Uterus (tissue), 2 donors: ENCODE data around the gene MAT2A.

Experiments used
- POLR2A ChIP-seq, 2 donors: fragments of 450-650 bp; IDR thresholded peaks; one replicate each; pipeline ENCODE4 v1.6.1; 2016; ENCODE audit warnings: antibody characterized with exemption in 2 of 2, mild to moderate bottlenecking in 1 of 2, moderate library complexity in 1 of 2
- TF ChIP-seq, protein P1 (sequence below), 4 experiments: fragments of 200-600 bp in 2 of 4; fragments of 450-650 bp in 2 of 4; sonication (generic) in 2 of 4; IDR thresholded peaks; one replicate each; pipeline ENCODE4 v1.5.1; 2016 to 2019; ENCODE audit warnings: antibody characterized with exemption in 4 of 4, mild to moderate bottlenecking in 2 of 4, moderate library complexity in 1 of 4

DNA sequence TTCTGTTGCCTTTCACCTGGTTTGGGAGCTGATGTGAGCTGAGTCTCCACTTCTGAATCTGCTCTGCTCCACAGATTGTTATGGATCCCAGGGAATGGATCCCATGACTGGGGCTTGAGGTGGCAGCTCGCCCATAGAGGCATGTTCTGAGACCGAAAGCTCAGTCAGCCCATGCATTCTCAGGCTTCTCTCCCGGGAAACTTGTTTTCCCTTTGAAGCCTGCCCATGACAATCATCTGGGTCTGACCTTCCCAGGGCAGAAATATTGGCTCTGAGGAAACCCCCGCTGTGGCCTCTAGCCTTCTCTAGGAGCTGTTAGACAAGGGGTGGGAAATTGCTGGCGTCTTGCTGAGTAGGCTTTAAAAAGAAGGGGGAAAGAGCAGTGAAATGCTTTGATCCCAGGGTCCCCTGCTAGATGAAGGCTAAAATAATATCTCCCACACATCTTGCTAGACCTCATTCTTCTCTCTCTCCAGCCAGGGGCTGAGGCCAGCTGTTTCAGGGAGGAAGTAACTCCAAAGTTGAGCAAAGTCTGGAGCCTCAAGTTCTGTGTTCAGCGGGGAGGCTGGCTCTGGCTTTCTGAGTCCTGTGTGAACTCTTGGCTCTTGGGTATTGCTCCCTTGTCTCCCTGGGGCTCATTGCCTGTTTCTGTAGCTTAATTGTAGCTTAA is 40.4 kb downstream of the MAT2A start:
- TF ChIP-seq, protein P1, sequence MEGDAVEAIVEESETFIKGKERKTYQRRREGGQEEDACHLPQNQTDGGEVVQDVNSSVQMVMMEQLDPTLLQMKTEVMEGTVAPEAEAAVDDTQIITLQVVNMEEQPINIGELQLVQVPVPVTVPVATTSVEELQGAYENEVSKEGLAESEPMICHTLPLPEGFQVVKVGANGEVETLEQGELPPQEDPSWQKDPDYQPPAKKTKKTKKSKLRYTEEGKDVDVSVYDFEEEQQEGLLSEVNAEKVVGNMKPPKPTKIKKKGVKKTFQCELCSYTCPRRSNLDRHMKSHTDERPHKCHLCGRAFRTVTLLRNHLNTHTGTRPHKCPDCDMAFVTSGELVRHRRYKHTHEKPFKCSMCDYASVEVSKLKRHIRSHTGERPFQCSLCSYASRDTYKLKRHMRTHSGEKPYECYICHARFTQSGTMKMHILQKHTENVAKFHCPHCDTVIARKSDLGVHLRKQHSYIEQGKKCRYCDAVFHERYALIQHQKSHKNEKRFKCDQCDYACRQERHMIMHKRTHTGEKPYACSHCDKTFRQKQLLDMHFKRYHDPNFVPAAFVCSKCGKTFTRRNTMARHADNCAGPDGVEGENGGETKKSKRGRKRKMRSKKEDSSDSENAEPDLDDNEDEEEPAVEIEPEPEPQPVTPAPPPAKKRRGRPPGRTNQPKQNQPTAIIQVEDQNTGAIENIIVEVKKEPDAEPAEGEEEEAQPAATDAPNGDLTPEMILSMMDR (IDR thresholded peaks at IDR 0.05) = no peak
- no peak for TF ChIP-seq POLR2A (IDR thresholded peaks at IDR 0.05)
